Measurements from ENCODE around the gene TERB2. TPM values are rescaled to one million over a fixed set of nuclear protein-coding genes. Genes with fewer than 3 reads are reported as not detected.
"Not testable (repeated sequence)": the region's sequence is repeated elsewhere in the genome, so short reads cannot be mapped to it uniquely, and the experiment has no call there.

Gene TERB2
- total and polyA plus RNA-seq, 2 of the 4 experiments (the other 2 are of a cell fraction), result not detected

- H3K36me3 ChIP-seq (ENCODE audit: control insufficient read depth, insufficient read depth, low read length); ATAC-seq (ENCODE audit: low read depth); H3K18ac ChIP-seq (ENCODE audit: low read depth, low read length); H3K9me1 ChIP-seq (ENCODE audit: insufficient read depth, low read length); H4K91ac ChIP-seq (ENCODE audit: insufficient read depth, low read depth, low read length); H2AK5ac ChIP-seq (ENCODE audit: low read depth, low read length); CTCF ChIA-PET; H4K8ac ChIP-seq (ENCODE audit: low read depth in 2 of 2, low read length in 2 of 2); H3K14ac ChIP-seq (replicated peaks; ENCODE audit: low read depth, low read length); dilution Hi-C loops (cut with HindIII; ENCODE audit: low sequenced_read_pairs, unreplicated experiment); in situ Hi-C loops (cut with MboI; ENCODE audit: low sequenced_read_pairs); H2AK9ac ChIP-seq (replicated peaks; ENCODE audit: low read depth, low read length, poor library complexity); H4K20me1 ChIP-seq (ENCODE audit: insufficient read depth, low read length); H3K4me3 ChIP-seq (ENCODE audit: insufficient read depth, low read depth, low read length); H2AFZ ChIP-seq (replicated peaks; ENCODE audit: low read length, poor library complexity); H3K23ac ChIP-seq (ENCODE audit: low read depth, low read length); H4K5ac ChIP-seq (ENCODE audit: low read depth, low read length); POLR2A ChIA-PET (ENCODE audit: unreplicated experiment); H3K27ac ChIP-seq (ENCODE audit: insufficient read depth, low read length); H3K4me1 ChIP-seq (ENCODE audit: control insufficient read depth, insufficient read depth, low read length); DNase-seq; H3K56ac ChIP-seq (ENCODE audit: extremely low read depth, insufficient read depth, low read length); H2BK120ac ChIP-seq (ENCODE audit: low read depth, low read length); H2BK20ac ChIP-seq (ENCODE audit: low read depth, low read length); H3K4me2 ChIP-seq (ENCODE audit: low read depth, low read length); BruUV-seq (replicated peaks); H3K4ac ChIP-seq (ENCODE audit: low read depth, low read length); H2BK5ac ChIP-seq (ENCODE audit: low read depth, low read length, poor library complexity, severe bottlenecking); H3K27me3 ChIP-seq (ENCODE audit: control insufficient read depth, insufficient read depth, low read length); H3K79me1 ChIP-seq (ENCODE audit: low read depth in 1 of 2, low read length in 2 of 2); H3K9me3 ChIP-seq (ENCODE audit: control insufficient read depth, insufficient read depth, low read length); intact Hi-C loops (cut with micrococcal nuclease); H2BK15ac ChIP-seq (ENCODE audit: low read depth, low read length); H3K9ac ChIP-seq (ENCODE audit: low read depth, low read length): not testable (repeated sequence)
- WGBS, 2 experiments (ENCODE audit: extremely low coverage in 2 of 2, insufficient read length in 1 of 2), result no CpG with 5 or more reads among the region's 2 CpGs
Observed at GRCh38 chr15:45003731-45004410, 47.4 kb downstream of the TERB2 start.

GRCh38 chr15:45004590-45005175 lies 48.2 kb downstream of the TERB2 start:
- H3K4me2 ChIP-seq (ENCODE audit: low read depth, low read length); POLR2A ChIA-PET (ENCODE audit: unreplicated experiment): not testable (repeated sequence)

More at GRCh38 chr15:45004590-45005175, 48.2 kb downstream of the TERB2 start:
- dilution Hi-C loops (cut with HindIII; ENCODE audit: low sequenced_read_pairs, unreplicated experiment); H3K14ac ChIP-seq (replicated peaks; ENCODE audit: low read depth, low read length); H2BK120ac ChIP-seq (ENCODE audit: low read depth, low read length); in situ Hi-C loops (cut with MboI; ENCODE audit: low sequenced_read_pairs); H2AK9ac ChIP-seq (replicated peaks; ENCODE audit: low read depth, low read length, poor library complexity); H2AK5ac ChIP-seq (ENCODE audit: low read depth, low read length); H3K56ac ChIP-seq (ENCODE audit: extremely low read depth, insufficient read depth, low read length); CTCF ChIA-PET; H3K27ac ChIP-seq (ENCODE audit: insufficient read depth, low read length); DNase-seq; H2AFZ ChIP-seq (replicated peaks; ENCODE audit: low read length, poor library complexity); BruUV-seq (replicated peaks); H3K9me1 ChIP-seq (ENCODE audit: insufficient read depth, low read length); H3K4me3 ChIP-seq (ENCODE audit: insufficient read depth, low read depth, low read length); H3K36me3 ChIP-seq (ENCODE audit: control insufficient read depth, insufficient read depth, low read length); ATAC-seq (ENCODE audit: low read depth); H3K9me3 ChIP-seq (ENCODE audit: control insufficient read depth, insufficient read depth, low read length); H2BK15ac ChIP-seq (ENCODE audit: low read depth, low read length); H4K5ac ChIP-seq (ENCODE audit: low read depth, low read length); H4K8ac ChIP-seq (ENCODE audit: low read depth in 2 of 2, low read length in 2 of 2); H3K27me3 ChIP-seq (ENCODE audit: control insufficient read depth, insufficient read depth, low read length); intact Hi-C loops (cut with micrococcal nuclease); H3K79me1 ChIP-seq (ENCODE audit: low read depth in 1 of 2, low read length in 2 of 2); H4K20me1 ChIP-seq (ENCODE audit: insufficient read depth, low read length); H2BK5ac ChIP-seq (ENCODE audit: low read depth, low read length, poor library complexity, severe bottlenecking); H2BK20ac ChIP-seq (ENCODE audit: low read depth, low read length); H3K4me1 ChIP-seq (ENCODE audit: control insufficient read depth, insufficient read depth, low read length); H3K18ac ChIP-seq (ENCODE audit: low read depth, low read length); H3K4ac ChIP-seq (ENCODE audit: low read depth, low read length); H3K9ac ChIP-seq (ENCODE audit: low read depth, low read length); H3K23ac ChIP-seq (ENCODE audit: low read depth, low read length); H4K91ac ChIP-seq (ENCODE audit: insufficient read depth, low read depth, low read length): not testable (repeated sequence)
- whole genome bisulfite sequencing, 2 experiments (ENCODE audit: extremely low coverage in 2 of 2, insufficient read length in 1 of 2), result no CpG with 5 or more reads among the region's 5 CpGs
